ENCODE results near the gene GAN. TPM values are rescaled to one million over a fixed set of nuclear protein-coding genes. Genes with fewer than 3 reads are reported as not detected.

The GAN gene
- total RNA-seq, 1 experiment from 2014 or later = 25.4 TPM

GRCh38 chr16:81409016-81409556 is 94.3 kb downstream of the GAN start (continued):
- TF ChIP-seq CDX4 (CRISPR knock-in tag; IDR thresholded peaks at IDR 0.05; ENCODE audit: borderline replicate concordance) (no peak), ZNF263 (CRISPR knock-in tag; IDR thresholded peaks at IDR 0.05; ENCODE audit: low read depth) (no peak), ZNF423 (CRISPR knock-in tag; IDR thresholded peaks at IDR 0.05) (no peak), HMGA2 (CRISPR knock-in tag; IDR thresholded peaks at IDR 0.05) (no peak), ZBTB43 (CRISPR knock-in tag; IDR thresholded peaks at IDR 0.05) (no peak), MAX (CRISPR knock-in tag; IDR thresholded peaks at IDR 0.05) (no peak), NFYB (CRISPR knock-in tag; conservative IDR thresholded peaks at IDR 0.05; ENCODE audit: low read depth) (no peak), MYBL2 (CRISPR knock-in tag; IDR thresholded peaks at IDR 0.05) (no peak), JAZF1 (CRISPR knock-in tag; IDR thresholded peaks at IDR 0.05) (no peak)

- TF ChIP-seq ERG (CRISPR knock-in tag; IDR thresholded peaks at IDR 0.05) (no peak), NR1H2 (CRISPR knock-in tag; IDR thresholded peaks at IDR 0.05) (no peak), ZSCAN18 (CRISPR knock-in tag; IDR thresholded peaks at IDR 0.05) (no peak), ATF6 (CRISPR knock-in tag; IDR thresholded peaks at IDR 0.05) (no peak)
- Mint-ChIP-seq H3K9me3 (no peaks in the 10 kb centered on the region), H3K27me3 (ENCODE audit: low read depth) (no peaks in the 10 kb centered on the region), H3K4me3 (no peak overlapping the region), H3K36me3 (no peaks in the 10 kb centered on the region), H3K4me1 (peaks cover 27% of the 10 kb centered on the region), H3K27ac (no peak overlapping the region; the same call in 1 of the 2 replicates)
- ATAC-seq (peak; percentile 77), DNase-seq (ENCODE audit: low spot score) (no peak)
- POLR2A ChIA-PET = no interaction called here
- CTCF ChIA-PET = interaction anchor here (0.9 to 1.3 kb wide), 4 partner anchors 13 to 319 kb away, joined by 3 to 8 read pairs (median 4); no protein-coding TSS in a partner anchor
These were observed 96.0 kb downstream of the GAN start for GRCh38 chr16:81410643-81411293.

- POLR2A ChIA-PET = no interaction called here
- CTCF ChIA-PET = interaction anchor here (1.0 to 1.8 kb wide), 3 partner anchors 9 to 284 kb away, joined by 3 to 6 read pairs (median 3); no protein-coding TSS in a partner anchor
- TF ChIP-seq ZNF425 (CRISPR knock-in tag; conservative IDR thresholded peaks at IDR 0.05) (no peak), ZNF423 (CRISPR knock-in tag; IDR thresholded peaks at IDR 0.05) (no peak), CTCF (IDR thresholded peaks at IDR 0.05) (no peak), ATF6 (CRISPR knock-in tag; IDR thresholded peaks at IDR 0.05) (no peak), ZBTB21 (CRISPR knock-in tag; IDR thresholded peaks at IDR 0.05; ENCODE audit: borderline replicate concordance) (no peak)
- H3K36me3 Mint-ChIP-seq = no peaks in the 10 kb centered on the region
- no peak for DNase-seq (ENCODE audit: low spot score)
- no peak overlapping the region for H3K27ac Mint-ChIP-seq
- no peaks in the 10 kb centered on the region for H3K9me3 Mint-ChIP-seq
- ATAC-seq = no peak
- peaks cover 33% of the 10 kb centered on the region for H3K4me1 Mint-ChIP-seq
- H3K4me3 Mint-ChIP-seq = no peak overlapping the region
- no peaks in the 10 kb centered on the region for H3K27me3 Mint-ChIP-seq (ENCODE audit: low read depth)
These were observed 98.7 kb downstream of the GAN start for GRCh38 chr16:81413245-81413990.
